Neuronal stem cell (in vitro differentiated cells): ENCODE data around the gene HDDC3. TPM values are rescaled to one million over a fixed set of nuclear protein-coding genes. Genes with fewer than 3 reads are reported as not detected.

ENCODE experiments used
- DNase-seq: peaks from one replicate; pipeline ENCODE4 v3.0.0-alpha.2; 2013; ENCODE audit warnings: low spot score
- H2AFZ ChIP-seq: one replicate; pipeline ENCODE4 v1.6.1; 2013; ENCODE audit warnings: mild to moderate bottlenecking, low read length, inconsistent platforms
- H2AK5ac ChIP-seq: 2 replicates; pipeline ENCODE4 v1.6.1; 2013; ENCODE audit warnings: low read depth, mild to moderate bottlenecking, inconsistent platforms, low read length, moderate library complexity, mixed read lengths
- H2BK120ac ChIP-seq: 2 replicates; pipeline ENCODE4 v1.6.1; 2013; ENCODE audit warnings: low read depth, mild to moderate bottlenecking, inconsistent platforms, low read length, moderate library complexity, mixed read lengths
- H2BK12ac ChIP-seq: one replicate; pipeline ENCODE4 v1.6.1; 2013; ENCODE audit warnings: low read length, inconsistent platforms
- H2BK15ac ChIP-seq: 2 replicates; pipeline ENCODE4 v1.6.1; 2013; ENCODE audit warnings: mild to moderate bottlenecking, low read length, inconsistent platforms, mixed read lengths
- H2BK5ac ChIP-seq: one replicate; pipeline ENCODE4 v1.6.1; 2013; ENCODE audit warnings: inconsistent platforms, mild to moderate bottlenecking, low read length, moderate library complexity
- H3K14ac ChIP-seq: one replicate; pipeline ENCODE4 v1.6.1; 2013; ENCODE audit warnings: low read length, inconsistent platforms
- H3K18ac ChIP-seq: 2 replicates; pipeline ENCODE4 v1.6.1; 2013; ENCODE audit warnings: low read length, inconsistent platforms
- H3K23ac ChIP-seq: 2 replicates; pipeline ENCODE4 v1.6.1; 2013; ENCODE audit warnings: low read depth, mild to moderate bottlenecking, mixed read lengths, low read length, inconsistent platforms; ENCODE audit not compliant: poor library complexity
- H3K27ac ChIP-seq: replicated peaks from 3 replicates; pipeline ENCODE4 v1.5.1; 2013; ENCODE audit warnings: low read length, inconsistent platforms
- H3K27me3 ChIP-seq, 3 experiments: 2 replicates each; pipeline ENCODE4 v1.6.1; 2013; ENCODE audit warnings: low read length in 3 of 3, mild to moderate bottlenecking in 2 of 3, inconsistent platforms in 1 of 3, low read depth in 1 of 3, mixed read lengths in 1 of 3, moderate library complexity in 1 of 3; ENCODE audit not compliant: control insufficient read depth in 3 of 3, insufficient read depth in 3 of 3
- H3K36me3 ChIP-seq, 2 donors: replicated peaks in 1 of 2; 2 replicates each; pipeline ENCODE4 v1.6.1; 2013; ENCODE audit warnings: low read length in 2 of 2; ENCODE audit not compliant: control insufficient read depth in 2 of 2, insufficient read depth in 2 of 2
- H3K4ac ChIP-seq: 2 replicates; pipeline ENCODE4 v1.6.1; 2013; ENCODE audit warnings: inconsistent platforms, mild to moderate bottlenecking, low read length, moderate library complexity
- H3K4me1 ChIP-seq, 2 donors: 1 replicate in 1 of 2; 2 replicates in 1 of 2; pipeline ENCODE4 v1.6.1; 2013; ENCODE audit warnings: low read length in 2 of 2, low read depth in 1 of 2; ENCODE audit not compliant: control insufficient read depth in 2 of 2, insufficient read depth in 1 of 2
- H3K4me2 ChIP-seq: one replicate; pipeline ENCODE4 v1.6.1; 2013; ENCODE audit warnings: mild to moderate bottlenecking, low read length, inconsistent platforms; ENCODE audit not compliant: insufficient read depth, poor library complexity, severe bottlenecking
- H3K4me3 ChIP-seq, 2 donors: 2 replicates each; pipeline ENCODE4 v1.5.1; 2013; ENCODE audit warnings: low read length in 2 of 2, mild to moderate bottlenecking in 2 of 2, inconsistent platforms in 1 of 2, moderate library complexity in 1 of 2
- H3K79me1 ChIP-seq: one replicate; pipeline ENCODE4 v1.6.1; 2013; ENCODE audit warnings: low read depth, mild to moderate bottlenecking, inconsistent platforms, low read length, moderate library complexity
- H3K9ac ChIP-seq: one replicate; pipeline ENCODE4 v1.6.1; 2013; ENCODE audit warnings: mild to moderate bottlenecking, low read depth, low read length, inconsistent platforms; ENCODE audit not compliant: poor library complexity
- H3K9me3 ChIP-seq, 2 donors: replicated peaks in 1 of 2; 2 replicates each; pipeline versions ENCODE3 to v1.6.1; 2013; ENCODE audit warnings: low read length in 2 of 2, mild to moderate bottlenecking in 2 of 2, inconsistent platforms in 1 of 2, low read depth in 1 of 2, mixed read lengths in 1 of 2, moderate library complexity in 1 of 2; ENCODE audit not compliant: control insufficient read depth in 2 of 2, insufficient read depth in 1 of 2
- H4K8ac ChIP-seq: one replicate; pipeline ENCODE4 v1.6.1; 2013; ENCODE audit warnings: low read depth, mild to moderate bottlenecking, inconsistent platforms, low read length, moderate library complexity
- H4K91ac ChIP-seq: one replicate; pipeline ENCODE4 v1.6.1; 2013; ENCODE audit warnings: low read length, low read depth, mild to moderate bottlenecking, inconsistent platforms; ENCODE audit not compliant: poor library complexity
- WGBS, 2 donors: extraction: QIAGEN DNeasy Blood & Tissue Kit; methylation state at CpG; one replicate each; pipeline ENCODE4 v1.1.7; 2013; ENCODE audit warnings: missing lambda C conversion rate in 2 of 2, mixed read lengths in 1 of 2; ENCODE audit not compliant: insufficient read length in 2 of 2, insufficient replicate concordance in 1 of 2; ENCODE audit errors: extremely low coverage in 2 of 2; 5-methylcytosine and 5-hydroxymethylcytosine counted together
- small RNA-seq: library from polyadenylated mRNA; stranded (forward); fragments of <200 nt; extraction: miRNeasy Mini kit (QIAGEN cat#:217004); gene quantifications from one replicate; pipeline ENCODE3, GENCODE V24; 2013; ENCODE audit not compliant: insufficient read depth

HDDC3 gene

GRCh38 chr15:90881181-90881977, 51.0 kb downstream of the HDDC3 start:
- no peak for DNase-seq
- Histone ChIP-seq H3K4me1 (peaks cover 7 to 13% of the 10 kb centered on the region in 2 donors), H4K91ac (no peak overlapping the region), H3K4me3 (no peak overlapping the region), H4K8ac (no peak overlapping the region), H2BK5ac (no peak overlapping the region), H2AFZ (no peak overlapping the region), H3K36me3 (peaks cover 22 to 34% of the 10 kb centered on the region in 2 donors), H3K18ac (no peak overlapping the region), H3K79me1 (peaks cover 2% of the 10 kb centered on the region), H3K9me3 (no peaks in the 10 kb centered on the region), H3K4me2 (peak overlapping the region; percentile 0), H3K4ac (no peak overlapping the region), H2BK12ac (no peak overlapping the region), H3K14ac (no peak overlapping the region), H2BK15ac (no peak overlapping the region), H2BK120ac (no peak overlapping the region), H3K9ac (no peak overlapping the region), H3K27me3 (no peaks in the 10 kb centered on the region), H3K27ac (no peak overlapping the region), H2AK5ac (no peak overlapping the region), H3K23ac (no peak overlapping the region)
- no CpG with 5 or more reads among the region's 35 CpGs for WGBS, 2 donors

DNA sequence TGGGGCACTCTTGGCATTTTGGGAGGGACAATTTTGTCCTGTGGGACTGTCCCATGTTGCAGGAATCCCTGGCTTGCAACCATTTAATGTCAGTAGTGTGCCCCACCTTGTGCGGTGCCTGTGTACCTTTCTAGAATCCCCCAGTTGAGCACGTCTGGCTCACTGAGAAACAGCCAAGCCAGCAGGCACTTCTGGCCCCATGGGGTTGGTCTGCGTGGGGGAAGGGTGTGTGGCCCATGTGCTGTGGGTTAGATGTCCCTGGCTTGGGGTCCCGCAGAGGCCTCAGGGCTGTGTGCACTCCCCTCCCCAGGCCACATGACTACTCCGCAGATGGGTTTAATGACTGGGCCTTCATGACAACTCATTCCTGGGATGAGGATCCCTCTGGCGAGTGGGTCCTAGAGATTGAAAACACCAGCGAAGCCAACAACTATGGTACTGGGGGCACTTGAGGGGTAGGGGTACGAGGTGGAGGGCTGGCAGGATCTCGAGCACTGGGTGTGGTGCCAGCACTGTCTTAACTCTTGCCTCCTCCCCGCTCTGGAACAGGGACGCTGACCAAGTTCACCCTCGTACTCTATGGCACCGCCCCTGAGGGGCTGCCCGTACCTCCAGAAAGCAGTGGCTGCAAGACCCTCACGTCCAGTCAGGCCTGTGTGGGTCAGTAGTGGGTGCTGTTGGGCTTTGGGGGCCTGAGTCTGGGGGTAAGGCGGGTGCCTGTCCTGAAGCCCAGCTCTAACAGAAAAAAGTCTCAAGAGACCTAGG, 51.8 kb downstream of the HDDC3 start:
- Histone ChIP-seq H3K4me2 (no peak overlapping the region), H2BK15ac (no peak overlapping the region), H2BK120ac (no peak overlapping the region), H3K9me3 (no peaks in the 10 kb centered on the region), H2AFZ (no peak overlapping the region), H2BK5ac (no peak overlapping the region), H3K36me3 (peaks cover 23 to 34% of the 10 kb centered on the region in 2 donors), H3K14ac (no peak overlapping the region), H3K4me3 (no peak overlapping the region), H3K4ac (no peak overlapping the region), H4K91ac (no peak overlapping the region), H3K18ac (no peak overlapping the region), H3K9ac (no peak overlapping the region), H4K8ac (no peak overlapping the region), H3K27me3 (no peaks in the 10 kb centered on the region), H2BK12ac (no peak overlapping the region), H3K4me1 (peaks cover 6 to 13% of the 10 kb centered on the region in 2 donors), H2AK5ac (no peak overlapping the region), H3K27ac (no peak overlapping the region), H3K79me1 (peaks cover 2% of the 10 kb centered on the region), H3K23ac (no peak overlapping the region)
- no peak for DNase-seq
- WGBS, 2 donors = no CpG with 5 or more reads among the region's 16 CpGs

Small RNAs within 50 kb of the gene (small RNA-seq; reads per million reads assigned to genes)
- gene RF00019 = not detected
